Measurements from ENCODE around the gene NME4. TPM values are rescaled to one million over a fixed set of nuclear protein-coding genes. Genes with fewer than 3 reads are reported as not detected.

Gene NME4
- total and polyA plus RNA-seq, 2 donors (not counting 1 experiment from before 2014, with no cell fraction given), result 48.7 to 61.9 TPM

DNA sequence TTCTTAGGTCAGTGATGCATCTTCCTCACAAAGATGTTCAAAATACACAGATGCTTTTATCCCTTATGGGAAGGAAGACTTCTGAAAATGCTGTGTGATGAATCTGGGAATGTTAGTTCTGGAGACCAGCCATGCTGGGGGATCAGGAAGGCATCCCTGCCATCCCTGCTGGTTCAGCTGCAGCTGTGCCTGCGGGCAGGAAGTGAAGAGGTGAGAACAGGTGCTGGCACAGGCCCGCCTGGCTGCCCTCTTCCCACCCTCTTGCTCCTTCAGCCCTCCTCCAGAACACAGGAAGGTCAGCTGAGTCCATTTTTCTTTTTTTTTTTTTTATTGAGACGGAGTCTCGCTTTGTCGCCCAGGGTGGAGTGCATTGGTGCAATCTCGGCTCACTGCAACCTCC is 43.6 kb downstream of the NME4 start:
- H3K27ac Mint-ChIP-seq, result no peak overlapping the region

DNA sequence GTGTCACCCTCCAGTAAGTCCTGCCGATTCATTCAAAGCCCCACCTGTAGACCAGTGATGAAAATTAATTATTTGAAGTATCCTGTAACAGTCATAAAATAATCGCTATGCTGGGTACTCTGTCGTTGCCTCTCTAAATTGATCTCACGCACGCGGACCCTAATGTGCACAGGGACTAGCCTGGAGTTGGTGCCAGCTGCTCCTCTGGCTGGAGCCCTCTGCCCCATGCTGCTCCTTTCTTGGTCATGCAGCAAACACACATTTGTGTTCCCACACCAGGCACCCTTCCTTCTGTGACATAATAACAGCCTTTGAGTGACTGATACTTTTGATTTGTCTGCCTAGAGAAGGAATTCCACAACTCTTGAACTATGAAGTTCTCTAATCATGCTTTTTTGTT is 44.4 kb downstream of the NME4 start:
- Mint-ChIP-seq H3K9me3 (ENCODE audit: insufficient read depth) (no peaks in the 10 kb centered on the region), H3K4me1 (peaks cover 20% of the 10 kb centered on the region), H3K27me3 (no peaks in the 10 kb centered on the region), H3K4me3 (no peak overlapping the region), H3K27ac (no peak overlapping the region)
- no peak overlapping the region for H3K4me2 ChIP-seq (replicated peaks; ENCODE audit: low read depth, low read length, poor library complexity, severe bottlenecking)
- H3K9ac ChIP-seq (ENCODE audit: low read length), result no peak overlapping the region
- ChIA-PET CTCF (no interaction called here), POLR2A (no interaction called here)
- no peak overlapping the region for H3K27ac ChIP-seq (ENCODE audit: low read length in 2 of 2)
- no peak for ATAC-seq (ENCODE audit: low read depth)
- no peaks in the 10 kb centered on the region for H3K27me3 ChIP-seq (replicated peaks in 1 of 4; ENCODE audit: control extremely low read depth in 1 of 4, control insufficient read depth in 3 of 4, insufficient read depth in 4 of 4, low read length in 3 of 4)
- 100% methylated on average over 5 of the region's 6 CpGs for WGBS (ENCODE audit: insufficient coverage)
- DNase-seq, result no peak
- TF ChIP-seq, protein P1, sequence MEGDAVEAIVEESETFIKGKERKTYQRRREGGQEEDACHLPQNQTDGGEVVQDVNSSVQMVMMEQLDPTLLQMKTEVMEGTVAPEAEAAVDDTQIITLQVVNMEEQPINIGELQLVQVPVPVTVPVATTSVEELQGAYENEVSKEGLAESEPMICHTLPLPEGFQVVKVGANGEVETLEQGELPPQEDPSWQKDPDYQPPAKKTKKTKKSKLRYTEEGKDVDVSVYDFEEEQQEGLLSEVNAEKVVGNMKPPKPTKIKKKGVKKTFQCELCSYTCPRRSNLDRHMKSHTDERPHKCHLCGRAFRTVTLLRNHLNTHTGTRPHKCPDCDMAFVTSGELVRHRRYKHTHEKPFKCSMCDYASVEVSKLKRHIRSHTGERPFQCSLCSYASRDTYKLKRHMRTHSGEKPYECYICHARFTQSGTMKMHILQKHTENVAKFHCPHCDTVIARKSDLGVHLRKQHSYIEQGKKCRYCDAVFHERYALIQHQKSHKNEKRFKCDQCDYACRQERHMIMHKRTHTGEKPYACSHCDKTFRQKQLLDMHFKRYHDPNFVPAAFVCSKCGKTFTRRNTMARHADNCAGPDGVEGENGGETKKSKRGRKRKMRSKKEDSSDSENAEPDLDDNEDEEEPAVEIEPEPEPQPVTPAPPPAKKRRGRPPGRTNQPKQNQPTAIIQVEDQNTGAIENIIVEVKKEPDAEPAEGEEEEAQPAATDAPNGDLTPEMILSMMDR (IDR thresholded peaks at IDR 0.05), result no peak
- no peak for TF ChIP-seq EZH2 (IDR thresholded peaks at IDR 0.05; ENCODE audit: borderline replicate concordance, insufficient read depth, low read depth, low read length, poor library complexity, severe bottlenecking)
- peaks cover 77% of the 10 kb centered on the region for H3K79me2 ChIP-seq (ENCODE audit: control insufficient read depth, insufficient read depth, low read length)
- no peaks in the 10 kb centered on the region for H3K9me3 ChIP-seq (ENCODE audit: control extremely low read depth in 1 of 3, control insufficient read depth in 2 of 3, insufficient read depth in 1 of 3, low read length in 2 of 3)
- H3K36me3 ChIP-seq (replicated peaks in 1 of 2; ENCODE audit: control extremely low read depth in 1 of 2, control insufficient read depth in 1 of 2, extremely low read depth in 1 of 2, insufficient read depth in 2 of 2, low read length in 1 of 2), result no peaks in the 10 kb centered on the region
- H3K4me3 ChIP-seq (ENCODE audit: control extremely low read depth in 1 of 5, extremely low read depth in 1 of 5, insufficient read depth in 1 of 5, low read depth in 2 of 5, low read length in 4 of 5), result no peak overlapping the region
- H2AFZ ChIP-seq (ENCODE audit: insufficient read depth, low read depth, low read length, poor library complexity, severe bottlenecking), result no peak overlapping the region
- intact Hi-C loops (cut with micrococcal nuclease), result no loop called here
- peaks cover 18% of the 10 kb centered on the region for H4K20me1 ChIP-seq (ENCODE audit: control insufficient read depth, insufficient read depth, low read length, poor library complexity, severe bottlenecking)
- H3K4me1 ChIP-seq (ENCODE audit: control insufficient read depth in 2 of 2, insufficient read depth in 2 of 2, low read length in 2 of 2), result peaks cover 11 to 12% of the 10 kb centered on the region in 2 donors

More for the DNA sequence above, 43.6 kb downstream of the NME4 start:
- Histone ChIP-seq H2AFZ (ENCODE audit: insufficient read depth, low read depth, low read length, poor library complexity, severe bottlenecking) (no peak overlapping the region), H3K36me3 (replicated peaks in 1 of 2; ENCODE audit: control extremely low read depth in 1 of 2, control insufficient read depth in 1 of 2, extremely low read depth in 1 of 2, insufficient read depth in 2 of 2, low read length in 1 of 2) (no peaks in the 10 kb centered on the region), H3K9ac (ENCODE audit: low read length) (no peak overlapping the region), H3K27me3 (replicated peaks in 1 of 4; ENCODE audit: control extremely low read depth in 1 of 4, control insufficient read depth in 3 of 4, insufficient read depth in 4 of 4, low read length in 3 of 4) (no peaks in the 10 kb centered on the region), H4K20me1 (ENCODE audit: control insufficient read depth, insufficient read depth, low read length, poor library complexity, severe bottlenecking) (peaks cover 10% of the 10 kb centered on the region), H3K4me1 (ENCODE audit: control insufficient read depth in 2 of 2, insufficient read depth in 2 of 2, low read length in 2 of 2) (peaks cover 11 to 12% of the 10 kb centered on the region in 2 donors), H3K9me3 (ENCODE audit: control extremely low read depth in 1 of 3, control insufficient read depth in 2 of 3, insufficient read depth in 1 of 3, low read length in 2 of 3) (no peaks in the 10 kb centered on the region), H3K4me3 (ENCODE audit: control extremely low read depth in 1 of 5, extremely low read depth in 1 of 5, insufficient read depth in 1 of 5, low read depth in 2 of 5, low read length in 4 of 5) (no peak overlapping the region), H3K79me2 (ENCODE audit: control insufficient read depth, insufficient read depth, low read length) (peaks cover 75% of the 10 kb centered on the region), H3K27ac (ENCODE audit: low read length in 2 of 2) (no peak overlapping the region), H3K4me2 (replicated peaks; ENCODE audit: low read depth, low read length, poor library complexity, severe bottlenecking) (no peak overlapping the region)
- CTCF ChIA-PET, result no interaction called here
- DNase-seq, result no peak
- no peaks in the 10 kb centered on the region for H3K9me3 Mint-ChIP-seq (ENCODE audit: insufficient read depth)
- TF ChIP-seq, protein P1 (IDR thresholded peaks at IDR 0.05), result no peak
- TF ChIP-seq EZH2 (IDR thresholded peaks at IDR 0.05; ENCODE audit: borderline replicate concordance, insufficient read depth, low read depth, low read length, poor library complexity, severe bottlenecking), result no peak
- peaks cover 20% of the 10 kb centered on the region for H3K4me1 Mint-ChIP-seq
- H3K4me3 Mint-ChIP-seq, result no peak overlapping the region
- no peak for ATAC-seq (ENCODE audit: low read depth)
- intact Hi-C loops (cut with micrococcal nuclease), result no loop called here
- POLR2A ChIA-PET, result no interaction called here
- 100% methylated on average over 4 of the region's 6 CpGs for WGBS (ENCODE audit: insufficient coverage)
- no peaks in the 10 kb centered on the region for H3K27me3 Mint-ChIP-seq
